HUDEP-2 (cell line): ENCODE measurements around the gene CYFIP2.
"Not testable (repeated sequence)": the region's sequence is repeated elsewhere in the genome, so short reads cannot be mapped to it uniquely, and the experiment has no call there.

Experiments
- DNase-seq, 76 experiments: peaks; one replicate each; lab custom pipeline; 2025; ENCODE audit not compliant: unreplicated experiment in 76 of 76; lab: John Stamatoyannopoulos, UW

Gene CYFIP2

DNA sequence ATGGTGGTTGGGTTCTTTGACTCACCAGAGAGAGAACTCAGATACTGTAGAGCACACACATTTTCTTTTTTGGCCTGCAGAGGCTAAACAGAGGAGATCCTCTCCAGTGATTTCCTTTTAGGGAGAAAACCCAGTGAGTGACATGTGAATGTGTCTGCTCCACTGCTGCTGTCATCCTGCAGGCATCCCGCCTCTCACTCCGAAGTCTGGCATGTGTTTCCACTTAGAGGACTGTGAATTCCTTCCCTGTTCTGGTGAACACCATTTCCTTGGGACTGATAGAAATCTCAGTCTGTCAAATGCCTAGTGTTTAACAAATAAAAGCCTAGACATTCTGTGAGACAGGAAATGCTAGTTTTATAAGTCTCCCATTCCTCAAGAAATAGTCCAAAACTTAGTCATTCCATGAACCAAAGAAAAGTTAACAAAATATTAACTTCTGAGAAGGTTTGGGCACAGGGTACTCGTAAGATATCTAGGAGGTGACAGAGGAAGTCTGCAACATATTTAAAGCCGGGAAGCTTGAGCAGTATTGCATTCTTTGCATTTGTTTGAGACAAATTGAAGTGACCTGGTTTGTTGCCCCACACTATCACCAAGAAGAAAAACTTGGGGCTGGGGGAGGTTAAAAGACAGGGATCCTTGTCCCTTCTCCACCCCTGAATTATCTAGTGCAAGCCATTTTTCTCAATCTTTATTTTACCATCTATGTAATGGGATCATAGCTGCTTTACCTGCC, 119.2 kb downstream of the CYFIP2 start:
- DNase-seq, result no peak

DNA sequence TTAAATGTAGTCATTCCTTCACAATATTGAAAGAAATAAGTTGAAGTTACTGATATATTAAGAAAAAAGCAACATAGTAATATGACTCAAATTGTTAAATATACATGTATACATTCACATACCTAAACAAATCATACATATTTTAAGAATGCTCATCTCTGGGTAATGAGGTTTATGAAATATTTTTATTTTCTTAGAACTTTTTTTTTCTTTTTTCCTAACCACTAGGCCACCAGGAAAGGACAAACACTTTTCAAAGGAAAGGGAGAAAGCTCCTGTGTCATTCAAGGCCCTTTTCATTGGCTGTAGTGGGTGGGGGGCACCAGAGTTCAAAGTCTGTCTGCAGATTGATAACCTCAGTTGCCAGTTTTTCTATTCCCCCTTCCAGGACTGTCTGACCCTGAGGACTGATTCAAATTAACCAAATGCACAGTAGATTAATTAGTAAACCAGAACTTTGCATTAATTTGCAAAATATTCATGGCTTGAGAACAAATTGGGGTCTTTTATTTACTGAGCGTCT, 121.2 kb downstream of the CYFIP2 start:
- DNase-seq, result no peak

DNA sequence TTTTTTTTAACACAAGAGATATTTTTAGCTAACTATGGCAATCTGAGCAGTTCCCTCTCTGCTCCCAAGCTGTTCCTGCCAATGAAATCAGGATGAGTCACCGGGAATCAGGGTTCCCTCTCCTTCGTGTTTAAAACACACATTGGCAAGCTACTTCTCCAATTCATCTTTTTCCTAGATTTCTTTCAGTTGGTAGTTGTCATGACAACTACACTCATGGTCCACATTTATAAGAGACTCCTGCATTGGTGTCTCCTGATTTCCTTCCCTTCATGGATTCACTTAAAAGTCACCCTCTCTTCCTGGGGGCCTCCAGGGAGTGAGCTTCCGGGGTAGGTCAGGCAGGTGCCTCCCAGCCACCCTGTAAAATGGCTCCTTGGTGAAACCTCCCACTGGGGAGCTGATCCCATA, 121.8 kb downstream of the CYFIP2 start:
- no peak for DNase-seq

DNA sequence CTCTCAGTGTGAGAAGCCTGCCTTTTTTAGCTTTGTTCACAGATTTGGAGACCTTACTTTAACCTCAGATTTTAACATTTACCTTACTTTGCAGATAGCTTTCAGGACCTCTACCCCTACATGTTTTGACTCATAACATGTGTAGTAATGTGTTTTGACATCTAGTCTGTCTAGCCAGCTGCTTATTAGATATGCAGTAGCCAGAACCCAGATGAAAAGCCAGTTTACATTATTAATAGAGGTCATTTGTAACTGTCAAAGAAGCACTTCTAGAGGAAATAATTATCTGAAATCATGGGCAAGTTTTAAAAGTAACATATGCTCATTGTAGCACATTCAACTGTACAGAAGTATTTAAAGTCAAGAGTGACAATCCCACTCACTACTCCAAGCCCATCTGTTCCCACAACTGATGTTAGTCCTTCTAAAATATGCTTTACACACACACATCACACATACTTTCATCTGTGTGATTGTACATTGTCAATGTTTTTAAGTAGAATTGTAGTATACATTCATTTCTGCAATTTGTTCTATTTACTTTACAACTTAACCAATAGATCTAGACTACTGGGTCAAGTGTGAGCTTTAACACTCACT, 122.3 kb downstream of the CYFIP2 start:
- DNase-seq, result no peak

DNA sequence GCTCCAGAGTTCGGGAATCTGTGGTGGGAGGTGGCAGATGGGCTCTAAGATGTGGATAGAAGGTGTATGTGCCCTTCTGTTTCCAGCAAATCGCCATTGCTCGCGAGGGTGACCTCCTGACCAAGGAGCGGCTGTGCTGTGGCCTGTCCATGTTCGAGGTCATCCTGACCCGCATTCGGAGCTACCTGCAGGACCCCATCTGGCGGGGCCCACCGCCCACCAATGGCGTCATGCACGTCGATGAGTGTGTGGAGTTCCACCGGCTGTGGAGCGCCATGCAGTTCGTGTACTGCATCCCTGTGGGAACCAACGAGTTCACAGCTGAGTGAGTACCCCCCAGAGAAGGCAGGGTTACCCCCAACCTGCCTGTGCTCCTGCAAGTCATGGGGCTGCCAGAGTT, 123.2 kb downstream of the CYFIP2 start:
- no peak for DNase-seq

DNA sequence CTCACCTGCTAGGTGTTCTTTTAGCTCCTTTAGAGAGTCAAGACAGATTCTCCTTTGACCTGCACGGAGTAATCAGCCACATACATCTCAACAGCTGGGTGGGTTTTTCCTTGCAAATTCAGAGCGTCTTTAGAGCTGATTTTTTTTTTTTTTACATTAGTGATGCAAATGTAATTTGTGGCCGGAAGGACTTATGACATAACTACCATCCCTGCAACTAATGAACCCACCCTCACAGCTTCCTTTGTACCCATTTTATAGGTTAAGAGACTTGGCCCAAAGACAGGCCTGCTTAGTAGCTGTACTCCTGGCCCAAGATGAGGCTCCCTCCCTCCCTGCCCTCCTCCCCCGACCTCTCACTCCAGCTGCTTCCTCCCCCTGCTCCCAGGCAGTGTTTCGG, 124.2 kb downstream of the CYFIP2 start:
- DNase-seq, result no peak

DNA sequence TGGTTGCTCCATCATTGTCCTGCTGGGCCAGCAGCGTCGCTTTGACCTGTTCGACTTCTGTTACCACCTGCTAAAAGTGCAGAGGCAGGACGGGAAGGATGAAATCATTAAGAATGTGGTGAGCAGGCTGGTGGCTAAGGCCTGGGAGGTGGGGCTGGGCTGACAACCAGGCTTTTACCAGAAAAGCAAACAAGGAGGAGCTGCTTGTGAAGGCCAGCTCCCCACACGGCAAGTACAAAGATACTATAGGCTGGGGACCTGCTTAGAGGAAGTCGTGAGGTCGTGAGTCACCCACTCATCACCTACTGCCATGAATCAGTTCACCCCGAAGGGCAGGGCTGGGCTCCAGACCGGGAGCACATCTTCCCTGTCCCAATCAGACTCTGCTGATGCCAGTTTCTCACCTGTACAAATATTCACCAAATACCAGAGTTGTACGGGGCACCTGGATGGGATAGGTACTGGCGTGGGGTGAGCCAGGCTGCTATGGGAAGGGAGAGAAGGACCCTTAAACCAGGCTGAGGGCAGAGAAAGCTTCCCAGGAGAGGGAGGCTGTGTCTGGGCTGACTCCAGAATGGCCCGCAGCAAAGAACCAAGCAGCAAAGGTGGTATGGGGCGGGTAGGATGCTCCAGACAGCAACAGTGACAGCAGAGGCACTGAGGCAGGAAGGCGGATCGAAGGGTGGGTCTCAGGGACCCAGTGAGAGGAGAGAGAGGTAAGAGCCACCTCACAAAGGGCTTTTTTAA, 124.8 kb downstream of the CYFIP2 start:
- DNase-seq, result no peak

DNA sequence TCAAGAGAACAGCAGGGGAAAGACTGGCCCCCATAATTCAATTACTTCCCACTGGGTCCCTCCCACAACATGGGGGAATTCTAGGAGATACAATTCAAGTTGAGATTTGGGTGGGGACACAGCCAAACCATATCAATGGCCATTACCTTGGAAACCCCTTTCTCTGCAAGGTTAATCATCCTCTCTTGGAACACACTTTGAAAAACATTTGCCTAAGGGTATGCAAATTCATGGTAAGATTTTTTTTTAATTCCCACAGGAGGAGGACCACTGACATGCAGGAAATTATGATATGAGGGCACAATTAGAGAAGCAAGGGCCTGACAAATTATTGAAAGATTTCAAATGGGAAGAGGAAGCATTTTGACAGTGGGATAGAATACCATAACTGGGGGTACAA, 132.4 kb downstream of the CYFIP2 start:
- DNase-seq, result no peak

DNA sequence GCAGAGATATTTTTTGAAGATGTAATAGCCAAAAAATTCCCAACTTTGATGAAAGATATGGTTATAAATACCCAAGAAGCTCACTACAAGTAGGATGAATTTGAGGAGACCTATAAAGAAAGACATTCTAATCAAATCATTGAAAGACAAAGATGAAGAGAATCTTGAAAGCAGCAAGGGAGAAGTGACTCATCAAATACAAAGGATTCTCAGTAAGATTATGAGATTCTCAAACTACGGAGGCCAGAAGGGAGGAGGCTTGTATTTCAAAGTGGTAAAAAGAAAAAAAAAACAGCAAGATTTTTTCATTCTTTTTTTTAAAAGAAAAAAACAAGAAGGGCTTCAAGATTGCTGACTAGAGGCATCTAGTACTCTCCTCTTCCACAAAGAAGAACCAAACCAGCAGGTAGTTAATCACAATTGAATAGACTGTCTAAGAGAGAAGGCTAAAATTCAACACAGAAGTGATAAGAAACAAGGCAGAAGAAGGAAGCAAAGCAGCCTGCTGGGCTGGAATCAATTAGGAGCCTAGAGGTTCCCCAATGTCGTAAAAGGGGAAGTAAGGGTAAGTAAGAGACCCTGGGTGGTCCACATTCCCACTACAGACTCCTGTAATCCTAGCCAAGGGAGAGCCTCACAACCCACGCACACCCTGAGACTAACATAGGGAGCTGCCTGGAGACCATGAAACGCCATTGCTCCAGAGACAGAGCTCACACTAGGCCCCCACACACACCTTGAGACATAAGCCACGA, 135.0 kb downstream of the CYFIP2 start:
- DNase-seq, result no peak

DNA sequence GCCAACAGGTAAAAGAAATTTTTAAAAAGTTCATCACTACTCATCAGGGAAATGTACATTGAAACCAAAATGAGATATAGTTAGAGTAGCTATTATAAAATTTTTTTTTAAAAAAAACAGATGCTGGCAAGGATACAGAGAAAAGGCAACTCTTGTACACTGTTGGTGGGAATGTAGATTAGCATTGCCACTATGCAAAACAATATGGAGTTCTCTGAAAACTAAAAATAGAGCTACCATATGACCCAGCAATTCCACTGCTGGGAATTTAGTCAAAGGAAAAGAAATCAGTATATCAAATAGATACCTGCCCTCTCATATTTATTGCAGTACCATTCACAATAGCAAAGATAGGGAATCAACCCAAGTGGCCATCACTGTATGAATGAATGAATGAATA, 149.9 kb downstream of the CYFIP2 start:
- no peak for DNase-seq

DNA sequence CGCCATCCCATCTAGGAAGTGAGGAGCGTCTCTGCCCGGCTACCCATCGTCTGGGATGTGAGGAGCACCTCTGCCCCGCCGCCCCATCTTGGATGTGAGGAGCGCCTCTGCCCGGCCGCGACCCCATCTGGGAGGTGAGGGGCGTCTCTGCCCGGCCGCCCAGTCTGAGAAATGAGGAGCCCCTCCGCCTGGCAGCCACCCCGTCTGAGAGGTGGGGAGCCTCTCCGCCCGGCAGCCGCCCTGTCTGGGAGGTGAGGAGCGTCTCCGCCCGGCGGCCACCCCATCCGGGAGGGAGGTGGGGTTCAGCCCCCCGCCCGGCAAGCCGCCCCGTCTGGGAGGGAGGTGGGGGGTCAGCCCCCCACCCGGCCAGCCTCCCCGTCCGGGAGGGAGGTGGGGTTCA, 153.6 kb downstream of the CYFIP2 start:
- not testable (repeated sequence) for DNase-seq

DNA sequence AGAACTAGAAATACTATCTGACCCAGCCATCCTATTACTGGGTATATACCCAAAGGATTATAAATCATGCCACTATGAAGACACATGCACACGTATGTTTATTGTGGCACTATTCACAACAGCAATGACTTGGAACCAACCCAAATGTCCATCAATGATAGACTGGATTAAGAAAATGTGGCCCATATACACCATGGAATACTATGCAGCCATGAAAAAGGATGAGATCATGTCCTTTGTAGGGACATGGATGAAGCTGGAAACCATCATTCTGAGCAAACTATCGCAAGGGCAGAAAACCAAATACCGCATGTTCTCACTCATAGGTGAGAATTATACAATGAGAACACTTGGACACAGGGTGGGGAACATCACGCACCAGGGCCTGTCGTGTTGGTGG, 164.0 kb downstream of the CYFIP2 start:
- not testable (repeated sequence) for DNase-seq

DNA sequence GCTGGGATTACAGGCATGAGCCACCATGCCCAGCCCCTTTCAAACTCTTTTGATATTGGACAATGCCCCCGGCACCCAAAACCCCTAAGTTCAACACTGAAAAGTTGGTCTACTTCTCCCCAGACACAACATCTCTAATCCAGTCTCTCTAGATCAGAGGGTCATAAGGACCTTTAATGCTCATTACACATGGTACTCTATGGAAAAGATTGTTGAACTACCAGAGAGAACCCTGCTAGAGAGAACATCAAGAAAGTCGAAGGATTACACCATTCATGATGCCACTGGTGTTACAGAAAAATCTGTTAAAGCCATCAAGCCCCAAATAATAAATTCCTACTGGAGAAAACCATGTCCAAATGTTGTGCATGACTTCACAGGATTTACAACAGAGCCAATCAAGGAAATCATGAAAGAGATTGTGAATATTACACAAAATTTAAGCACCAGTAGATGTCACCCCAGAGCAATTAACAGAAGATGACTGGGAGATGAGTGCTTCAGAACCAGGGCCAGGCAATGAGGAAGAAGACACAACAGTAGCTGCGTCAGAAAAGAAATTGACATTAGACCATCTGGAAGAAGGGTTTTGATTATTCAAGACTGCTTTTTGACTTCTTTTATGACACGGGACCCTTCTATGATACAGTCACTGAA, 165.7 kb downstream of the CYFIP2 start:
- DNase-seq, result peak in 17 of 76 experiments; percentile 1 to 37 (median 18)

DNA sequence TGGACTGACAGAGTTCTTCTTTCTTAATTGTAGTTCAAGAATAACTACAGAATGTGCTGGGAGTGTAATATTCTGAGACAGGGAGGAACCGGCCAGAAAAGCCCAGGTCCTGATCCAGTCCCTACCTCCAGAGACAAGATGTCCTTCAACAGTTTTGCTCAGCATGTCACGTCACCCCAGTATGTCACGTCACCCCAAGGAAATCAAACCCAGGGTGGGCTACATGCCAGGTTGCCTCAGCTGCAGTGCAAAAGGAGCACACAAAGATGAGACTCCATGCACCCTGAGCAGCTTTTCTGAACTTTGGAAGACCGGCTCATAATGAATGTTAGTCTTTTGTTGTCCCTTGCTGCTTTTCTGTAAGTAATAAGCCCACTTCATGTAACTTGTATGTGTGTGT, 168.2 kb downstream of the CYFIP2 start:
- no peak for DNase-seq

DNA sequence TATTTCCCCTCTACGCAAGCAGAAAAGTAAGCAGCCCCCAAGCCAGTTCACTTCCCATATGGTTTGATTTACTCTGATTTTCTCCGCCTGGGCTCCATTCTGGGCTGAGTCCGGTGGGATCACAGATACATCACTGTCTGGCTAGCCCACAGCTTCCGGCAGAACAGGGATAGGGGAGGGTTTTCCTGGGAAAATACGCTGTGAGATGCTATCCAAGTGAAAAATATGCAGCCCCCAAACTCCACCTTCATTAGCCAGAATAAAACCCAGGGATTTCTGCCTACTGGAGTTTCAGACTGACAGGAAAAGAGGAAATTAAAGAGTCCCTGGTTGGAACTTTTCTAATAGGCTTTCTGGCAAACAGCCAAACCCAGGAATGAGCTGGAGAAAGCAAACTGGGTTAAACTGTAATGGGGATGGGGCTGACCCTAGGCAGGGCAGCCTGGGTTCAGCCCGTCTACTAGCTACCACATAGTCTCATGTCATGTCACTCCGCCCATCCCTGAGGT, 177.2 kb downstream of the CYFIP2 start:
- DNase-seq, result no peak

DNA sequence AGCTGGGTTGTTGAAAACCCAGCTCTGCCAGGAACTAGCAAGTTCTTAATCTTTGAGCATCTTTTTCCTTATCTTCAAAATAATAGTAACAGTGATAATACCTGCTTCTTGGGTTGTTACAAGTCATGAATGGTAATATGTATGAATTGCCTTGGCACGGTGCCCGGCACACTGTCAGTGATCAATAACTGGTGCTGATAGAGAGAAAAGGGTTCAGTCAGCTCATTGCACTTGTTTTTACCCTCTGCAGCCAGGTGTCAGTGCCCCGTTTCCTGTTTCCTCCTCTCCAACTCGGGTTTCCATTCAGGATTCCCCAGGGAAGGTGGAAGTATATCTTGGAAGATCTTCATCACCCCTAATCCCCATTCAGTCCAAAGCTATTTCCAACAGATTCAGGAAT, 178.3 kb downstream of the CYFIP2 start:
- DNase-seq, result no peak
